ENCODE measurements around the gene VPS37C. TPM values are rescaled to one million over a fixed set of nuclear protein-coding genes. Genes with fewer than 3 reads are reported as not detected.

The VPS37C gene
- total and polyA plus RNA-seq, 4 donors = 2.6 to 6.1 (median 5.1) TPM

DNA sequence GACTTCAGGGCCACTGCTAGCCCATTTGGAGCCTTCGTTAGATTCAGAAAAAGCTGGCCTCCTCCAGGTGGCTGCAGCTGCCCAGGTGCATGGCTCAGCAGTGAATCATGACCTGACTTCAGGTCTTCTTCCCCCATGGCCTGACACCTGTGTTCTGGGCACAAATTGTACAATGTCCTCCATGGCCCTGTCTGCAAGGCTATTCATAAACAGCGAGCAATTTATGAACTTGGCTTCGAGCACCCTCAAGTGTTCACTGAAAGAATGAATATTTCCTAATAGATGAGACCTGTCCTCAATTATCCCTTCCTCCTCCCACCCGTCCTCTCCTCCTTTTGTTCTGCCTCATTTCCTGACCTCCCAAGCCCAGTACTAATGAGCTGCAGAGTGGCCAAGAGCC, 12.2 kb upstream of the VPS37C start:
- 85% methylated on average over 4 of the region's 4 CpGs for WGBS
- H3K27ac ChIP-seq (ENCODE audit: low read depth in 1 of 2, low read length in 2 of 2) = no peak overlapping the region
- H3K4me3 ChIP-seq (ENCODE audit: low read depth in 1 of 3, low read length in 3 of 3) = no peak overlapping the region

More for the DNA sequence above, 12.2 kb upstream of the VPS37C start:
- no peaks in the 10 kb centered on the region for H3K36me3 ChIP-seq (ENCODE audit: control insufficient read depth in 4 of 4, insufficient read depth in 3 of 4, low read depth in 1 of 4, low read length in 3 of 4)
- TF ChIP-seq HNF4A (conservative IDR thresholded peaks at IDR 0.05) = no peak
- no peak for TF ChIP-seq FOXA2 (IDR thresholded peaks at IDR 0.05)
- TF ChIP-seq RAD21 (IDR thresholded peaks at IDR 0.05) = no peak
- TF ChIP-seq, protein P1, sequence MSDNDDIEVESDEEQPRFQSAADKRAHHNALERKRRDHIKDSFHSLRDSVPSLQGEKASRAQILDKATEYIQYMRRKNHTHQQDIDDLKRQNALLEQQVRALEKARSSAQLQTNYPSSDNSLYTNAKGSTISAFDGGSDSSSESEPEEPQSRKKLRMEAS (IDR thresholded peaks at IDR 0.05) = no peak
- TF ChIP-seq JUND (IDR thresholded peaks at IDR 0.05) = no peak
- TF ChIP-seq, protein P2, sequence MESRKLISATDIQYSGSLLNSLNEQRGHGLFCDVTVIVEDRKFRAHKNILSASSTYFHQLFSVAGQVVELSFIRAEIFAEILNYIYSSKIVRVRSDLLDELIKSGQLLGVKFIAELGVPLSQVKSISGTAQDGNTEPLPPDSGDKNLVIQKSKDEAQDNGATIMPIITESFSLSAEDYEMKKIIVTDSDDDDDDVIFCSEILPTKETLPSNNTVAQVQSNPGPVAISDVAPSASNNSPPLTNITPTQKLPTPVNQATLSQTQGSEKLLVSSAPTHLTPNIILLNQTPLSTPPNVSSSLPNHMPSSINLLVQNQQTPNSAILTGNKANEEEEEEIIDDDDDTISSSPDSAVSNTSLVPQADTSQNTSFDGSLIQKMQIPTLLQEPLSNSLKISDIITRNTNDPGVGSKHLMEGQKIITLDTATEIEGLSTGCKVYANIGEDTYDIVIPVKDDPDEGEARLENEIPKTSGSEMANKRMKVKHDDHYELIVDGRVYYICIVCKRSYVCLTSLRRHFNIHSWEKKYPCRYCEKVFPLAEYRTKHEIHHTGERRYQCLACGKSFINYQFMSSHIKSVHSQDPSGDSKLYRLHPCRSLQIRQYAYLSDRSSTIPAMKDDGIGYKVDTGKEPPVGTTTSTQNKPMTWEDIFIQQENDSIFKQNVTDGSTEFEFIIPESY (IDR thresholded peaks at IDR 0.05) = no peak
- no peak for TF ChIP-seq GABPA (IDR thresholded peaks at IDR 0.05 in 1 of 2, conservative IDR thresholded peaks at IDR 0.05 in 1 of 2)
- TF ChIP-seq, protein P3, sequence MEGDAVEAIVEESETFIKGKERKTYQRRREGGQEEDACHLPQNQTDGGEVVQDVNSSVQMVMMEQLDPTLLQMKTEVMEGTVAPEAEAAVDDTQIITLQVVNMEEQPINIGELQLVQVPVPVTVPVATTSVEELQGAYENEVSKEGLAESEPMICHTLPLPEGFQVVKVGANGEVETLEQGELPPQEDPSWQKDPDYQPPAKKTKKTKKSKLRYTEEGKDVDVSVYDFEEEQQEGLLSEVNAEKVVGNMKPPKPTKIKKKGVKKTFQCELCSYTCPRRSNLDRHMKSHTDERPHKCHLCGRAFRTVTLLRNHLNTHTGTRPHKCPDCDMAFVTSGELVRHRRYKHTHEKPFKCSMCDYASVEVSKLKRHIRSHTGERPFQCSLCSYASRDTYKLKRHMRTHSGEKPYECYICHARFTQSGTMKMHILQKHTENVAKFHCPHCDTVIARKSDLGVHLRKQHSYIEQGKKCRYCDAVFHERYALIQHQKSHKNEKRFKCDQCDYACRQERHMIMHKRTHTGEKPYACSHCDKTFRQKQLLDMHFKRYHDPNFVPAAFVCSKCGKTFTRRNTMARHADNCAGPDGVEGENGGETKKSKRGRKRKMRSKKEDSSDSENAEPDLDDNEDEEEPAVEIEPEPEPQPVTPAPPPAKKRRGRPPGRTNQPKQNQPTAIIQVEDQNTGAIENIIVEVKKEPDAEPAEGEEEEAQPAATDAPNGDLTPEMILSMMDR (IDR thresholded peaks at IDR 0.05; ENCODE audit: low read depth, low read length, missing input control) = no peak
- TF ChIP-seq, protein P4, sequence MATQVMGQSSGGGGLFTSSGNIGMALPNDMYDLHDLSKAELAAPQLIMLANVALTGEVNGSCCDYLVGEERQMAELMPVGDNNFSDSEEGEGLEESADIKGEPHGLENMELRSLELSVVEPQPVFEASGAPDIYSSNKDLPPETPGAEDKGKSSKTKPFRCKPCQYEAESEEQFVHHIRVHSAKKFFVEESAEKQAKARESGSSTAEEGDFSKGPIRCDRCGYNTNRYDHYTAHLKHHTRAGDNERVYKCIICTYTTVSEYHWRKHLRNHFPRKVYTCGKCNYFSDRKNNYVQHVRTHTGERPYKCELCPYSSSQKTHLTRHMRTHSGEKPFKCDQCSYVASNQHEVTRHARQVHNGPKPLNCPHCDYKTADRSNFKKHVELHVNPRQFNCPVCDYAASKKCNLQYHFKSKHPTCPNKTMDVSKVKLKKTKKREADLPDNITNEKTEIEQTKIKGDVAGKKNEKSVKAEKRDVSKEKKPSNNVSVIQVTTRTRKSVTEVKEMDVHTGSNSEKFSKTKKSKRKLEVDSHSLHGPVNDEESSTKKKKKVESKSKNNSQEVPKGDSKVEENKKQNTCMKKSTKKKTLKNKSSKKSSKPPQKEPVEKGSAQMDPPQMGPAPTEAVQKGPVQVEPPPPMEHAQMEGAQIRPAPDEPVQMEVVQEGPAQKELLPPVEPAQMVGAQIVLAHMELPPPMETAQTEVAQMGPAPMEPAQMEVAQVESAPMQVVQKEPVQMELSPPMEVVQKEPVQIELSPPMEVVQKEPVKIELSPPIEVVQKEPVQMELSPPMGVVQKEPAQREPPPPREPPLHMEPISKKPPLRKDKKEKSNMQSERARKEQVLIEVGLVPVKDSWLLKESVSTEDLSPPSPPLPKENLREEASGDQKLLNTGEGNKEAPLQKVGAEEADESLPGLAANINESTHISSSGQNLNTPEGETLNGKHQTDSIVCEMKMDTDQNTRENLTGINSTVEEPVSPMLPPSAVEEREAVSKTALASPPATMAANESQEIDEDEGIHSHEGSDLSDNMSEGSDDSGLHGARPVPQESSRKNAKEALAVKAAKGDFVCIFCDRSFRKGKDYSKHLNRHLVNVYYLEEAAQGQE (IDR thresholded peaks at IDR 0.05) = no peak
- no peak for TF ChIP-seq TAF1 (conservative IDR thresholded peaks at IDR 0.05)
- TF ChIP-seq SP1 (IDR thresholded peaks at IDR 0.05) = no peak
- TF ChIP-seq HNF4G (IDR thresholded peaks at IDR 0.05) = no peak
- no peak for TF ChIP-seq RXRA (IDR thresholded peaks at IDR 0.05)
- TF ChIP-seq YY1 (IDR thresholded peaks at IDR 0.05) = no peak
- TF ChIP-seq NR2F2 (IDR thresholded peaks at IDR 0.05) = no peak
- TF ChIP-seq, protein P5, sequence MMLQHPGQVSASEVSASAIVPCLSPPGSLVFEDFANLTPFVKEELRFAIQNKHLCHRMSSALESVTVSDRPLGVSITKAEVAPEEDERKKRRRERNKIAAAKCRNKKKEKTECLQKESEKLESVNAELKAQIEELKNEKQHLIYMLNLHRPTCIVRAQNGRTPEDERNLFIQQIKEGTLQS (IDR thresholded peaks at IDR 0.05) = no peak
- no peak for TF ChIP-seq EGR1 (IDR thresholded peaks at IDR 0.05; ENCODE audit: low read depth in 2 of 2)
- TF ChIP-seq FOXA1 (IDR thresholded peaks at IDR 0.05) = no peak
- peaks cover 0 to 7% (median 0%) of the 10 kb centered on the region in 4 donors for H3K9me3 ChIP-seq (ENCODE audit: control insufficient read depth in 4 of 4, low read length in 3 of 4)
- H3K27me3 ChIP-seq (ENCODE audit: control insufficient read depth in 4 of 4, insufficient read depth in 4 of 4, low read length in 3 of 4) = peaks cover 0 to 3% (median 0%) of the 10 kb centered on the region in 4 donors
- H3K4me1 ChIP-seq (ENCODE audit: control insufficient read depth in 4 of 4, insufficient read depth in 4 of 4, low read length in 3 of 4) = no peaks in the 10 kb centered on the region
- no peak overlapping the region for H3K9ac ChIP-seq (ENCODE audit: low read depth in 1 of 2, low read length in 2 of 2)
- no peak for DNase-seq (ENCODE audit: low spot score)
